ENCODE data around the gene MAPKAPK2.
A peak's percentile ranks its signal among the peaks of the same experiment; 100 is the strongest.
"Not testable (repeated sequence)": the region's sequence is repeated elsewhere in the genome, so short reads cannot be mapped to it uniquely, and the experiment has no call there.

Gene MAPKAPK2

GRCh38 chr1:206753141-206753540 is 68.4 kb downstream of the MAPKAPK2 start:
- DNase-seq (no peak), ATAC-seq (replicated peaks) (peak in 1 of 2 donors; percentile 61)
- H3K27ac Mint-ChIP-seq, result no peak overlapping the region
- H3K4me1 Mint-ChIP-seq, result peaks cover 15 to 26% of the 10 kb centered on the region in 2 donors
- no peak overlapping the region for H3K4me3 Mint-ChIP-seq
- H3K27me3 Mint-ChIP-seq, result no peaks in the 10 kb centered on the region
- H3K36me3 Mint-ChIP-seq, result no peaks in the 10 kb centered on the region
- no peaks in the 10 kb centered on the region for H3K9me3 Mint-ChIP-seq

- ATAC-seq (replicated peaks) (no peak), DNase-seq (no peak)
- no peaks in the 10 kb centered on the region for H3K27me3 Mint-ChIP-seq
- no peaks in the 10 kb centered on the region for H3K36me3 Mint-ChIP-seq
- peaks cover 12 to 20% of the 10 kb centered on the region in 2 donors for H3K4me1 Mint-ChIP-seq
- H3K9me3 Mint-ChIP-seq, result no peaks in the 10 kb centered on the region
- H3K4me3 Mint-ChIP-seq, result no peak overlapping the region
- peak overlapping the region; percentile 33 for H3K27ac Mint-ChIP-seq
Observed at GRCh38 chr1:206754011-206754410, 69.3 kb downstream of the MAPKAPK2 start.

GRCh38 chr1:206757524-206758266 is 73.0 kb downstream of the MAPKAPK2 start:
- Mint-ChIP-seq H3K27me3 (no peaks in the 10 kb centered on the region), H3K9me3 (no peaks in the 10 kb centered on the region), H3K4me1 (peaks cover 9 to 14% of the 10 kb centered on the region in 2 donors), H3K27ac (no peak overlapping the region), H3K4me3 (no peak overlapping the region), H3K36me3 (no peaks in the 10 kb centered on the region)
- DNase-seq (no peak), ATAC-seq (replicated peaks) (peak; percentile 47 to 60)

GRCh38 chr1:206760590-206760989 is 75.9 kb downstream of the MAPKAPK2 start:
- Mint-ChIP-seq H3K9me3 (no peaks in the 10 kb centered on the region), H3K4me1 (peaks cover 0 to 5% of the 10 kb centered on the region in 2 donors), H3K36me3 (no peaks in the 10 kb centered on the region), H3K27me3 (peaks cover 0 to 8% of the 10 kb centered on the region in 2 donors), H3K4me3 (no peak overlapping the region), H3K27ac (no peak overlapping the region)
- DNase-seq, result no peak
- no peak for ATAC-seq (replicated peaks)

GRCh38 chr1:206761159-206761768 is 76.6 kb downstream of the MAPKAPK2 start:
- ATAC-seq (replicated peaks), result no peak
- Mint-ChIP-seq H3K9me3 (no peaks in the 10 kb centered on the region), H3K27ac (no peak overlapping the region), H3K4me1 (peaks cover 4 to 11% of the 10 kb centered on the region in 2 donors), H3K4me3 (no peak overlapping the region), H3K27me3 (peaks cover 0 to 8% of the 10 kb centered on the region in 2 donors), H3K36me3 (no peaks in the 10 kb centered on the region)
- DNase-seq, result no peak

- H3K4me1 Mint-ChIP-seq, result peaks cover 14 to 20% of the 10 kb centered on the region in 2 donors
- not testable (repeated sequence) for H3K36me3 Mint-ChIP-seq, DNase-seq
Observed at GRCh38 chr1:206762741-206763364, 78.1 kb downstream of the MAPKAPK2 start.

GRCh38 chr1:206765771-206766170 is 81.1 kb downstream of the MAPKAPK2 start:
- not testable (repeated sequence) for DNase-seq; ATAC-seq (replicated peaks); H3K36me3 Mint-ChIP-seq; H3K9me3 Mint-ChIP-seq; H3K4me3 Mint-ChIP-seq; H3K27me3 Mint-ChIP-seq; H3K27ac Mint-ChIP-seq
- H3K4me1 Mint-ChIP-seq, result peaks cover 36 to 49% of the 10 kb centered on the region in 2 donors

More at GRCh38 chr1:206762741-206763364, 78.1 kb downstream of the MAPKAPK2 start:
- ATAC-seq (replicated peaks); H3K27me3 Mint-ChIP-seq; H3K9me3 Mint-ChIP-seq; H3K4me3 Mint-ChIP-seq: not testable (repeated sequence)
- peak overlapping the region; percentile 62 for H3K27ac Mint-ChIP-seq

- Mint-ChIP-seq H3K4me1 (peaks cover 41 to 55% of the 10 kb centered on the region in 2 donors), H3K4me3 (no peak overlapping the region), H3K36me3 (no peaks in the 10 kb centered on the region), H3K27ac (peak overlapping the region; percentile 74), H3K27me3 (peaks cover 0 to 8% of the 10 kb centered on the region in 2 donors), H3K9me3 (no peaks in the 10 kb centered on the region)
- ATAC-seq (replicated peaks) (peak; percentile 83 to 84), DNase-seq (peak; percentile 63)
Observed at GRCh38 chr1:206766251-206766856, 81.6 kb downstream of the MAPKAPK2 start.

- ATAC-seq (replicated peaks) (no peak), DNase-seq (no peak)
- H3K36me3 Mint-ChIP-seq, result no peaks in the 10 kb centered on the region
- no peaks in the 10 kb centered on the region for H3K9me3 Mint-ChIP-seq
- peak overlapping the region in 1 of 2 donors; percentile 16 for H3K4me3 Mint-ChIP-seq
- H3K4me1 Mint-ChIP-seq, result peaks cover 61 to 78% of the 10 kb centered on the region in 2 donors
- H3K27me3 Mint-ChIP-seq, result no peaks in the 10 kb centered on the region
- peak overlapping the region; percentile 75 for H3K27ac Mint-ChIP-seq
Observed at GRCh38 chr1:206768472-206769303, 84.0 kb downstream of the MAPKAPK2 start.

GRCh38 chr1:206769304-206769731 is 84.6 kb downstream of the MAPKAPK2 start:
- Mint-ChIP-seq H3K9me3 (no peaks in the 10 kb centered on the region), H3K36me3 (no peaks in the 10 kb centered on the region), H3K27me3 (no peaks in the 10 kb centered on the region), H3K4me3 (peak overlapping the region; percentile 16 to 26), H3K27ac (peak overlapping the region; percentile 75), H3K4me1 (peaks cover 66 to 84% of the 10 kb centered on the region in 2 donors)
- DNase-seq (no peak), ATAC-seq (replicated peaks) (peak; percentile 67 to 72)

- Mint-ChIP-seq H3K36me3 (no peaks in the 10 kb centered on the region), H3K27ac (peak within 1 kb of the TSS; percentile 78), H3K27me3 (no peaks in the 10 kb centered on the region), H3K4me1 (peaks cover 70 to 95% of the 10 kb centered on the region in 2 donors), H3K9me3 (no peaks in the 10 kb centered on the region), H3K4me3 (peak within 1 kb of the TSS; percentile 52 to 67)
- DNase-seq (no peak), ATAC-seq (replicated peaks) (peak in 1 of 2 donors; percentile 12)
Observed at GRCh38 chr1:206770531-206771337, 86.0 kb downstream of the MAPKAPK2 start, which contains the start of gene IL19. TSS of gene IL19 (plus strand) at chr1:206770773. CDS start at chr1:206836663, 65,890 bp downstream.

- Mint-ChIP-seq H3K27me3 (no peaks in the 10 kb centered on the region), H3K36me3 (no peaks in the 10 kb centered on the region), H3K4me3 (peak overlapping the region; percentile 52 to 67), H3K27ac (peak overlapping the region; percentile 78), H3K4me1 (peaks cover 66 to 89% of the 10 kb centered on the region in 2 donors), H3K9me3 (no peaks in the 10 kb centered on the region)
- no peak for DNase-seq
- ATAC-seq (replicated peaks), result no peak
Observed at GRCh38 chr1:206771338-206771692, 86.6 kb downstream of the MAPKAPK2 start.

Data from stimulated activated naive B cell treated with anti-CD40 and anti-IgM and Interleukin-4, amounts not matched to agents 10 μg/mL and 1 μg/mL and 100 μg/mL, for 72 hours (primary cell).